ENCODE data around the gene SUGP1. TPM values are rescaled to one million over a fixed set of nuclear protein-coding genes. Genes with fewer than 3 reads are reported as not detected.

SUGP1 gene
- polyA plus RNA-seq, 1 of the 3 experiments (the other 2 are of a cell fraction) = 43.2 TPM

- no peak overlapping the region for H3K9ac ChIP-seq
- DNase-seq = no peak
- H3K27ac ChIP-seq (ENCODE audit: low read depth in 2 of 2, low read length in 1 of 2) = no peak overlapping the region
- no peak overlapping the region for H3K4me2 ChIP-seq
- H3K79me2 ChIP-seq (ENCODE audit: insufficient read depth) = peaks cover 92% of the 10 kb centered on the region
- H3K9me2 ChIP-seq = no peaks in the 10 kb centered on the region
- ChIA-PET POLR2A (no interaction called here), CTCF (interaction anchor here (0.5 to 2.3 kb wide), 3 partner anchors 8 to 1688 kb away, joined by 3 to 13 read pairs (median 3); no protein-coding TSS in a partner anchor)
- no peak overlapping the region for H2AFZ ChIP-seq (ENCODE audit: low read depth)
- H3K27me3 ChIP-seq (ENCODE audit: insufficient read depth) = no peaks in the 10 kb centered on the region
- peaks cover 8% of the 10 kb centered on the region for H3F3A ChIP-seq (replicated peaks; ENCODE audit: insufficient read depth)
- H4K20me1 ChIP-seq (ENCODE audit: insufficient read depth) = peaks cover 15% of the 10 kb centered on the region
- WGBS (ENCODE audit: low lambda C conversion rate) = 97% methylated on average over 7 of the region's 8 CpGs
- H3K4me3 ChIP-seq (ENCODE audit: low read depth in 2 of 2, low read length in 1 of 2) = no peak overlapping the region
- TF ChIP-seq FOXM1 (IDR thresholded peaks at IDR 0.05; ENCODE audit: low read depth) = no peak
- TF ChIP-seq NFIC (IDR thresholded peaks at IDR 0.05; ENCODE audit: borderline replicate concordance) = no peak
- no peak for TF ChIP-seq RAD21 (IDR thresholded peaks at IDR 0.05; ENCODE audit: low read length)
- TF ChIP-seq TAF1 (IDR thresholded peaks at IDR 0.05; ENCODE audit: borderline replicate concordance, low read depth, low read length) = no peak
- TF ChIP-seq NRF1 (IDR thresholded peaks at IDR 0.05; ENCODE audit: low read depth, low read length) = no peak
- no peak for TF ChIP-seq PBX3 (IDR thresholded peaks at IDR 0.05)
- TF ChIP-seq CHD2 (IDR thresholded peaks at IDR 0.05; ENCODE audit: low read length, partially characterized antibody) = no peak
- no peak for TF ChIP-seq EZH2phosphoT487 (IDR thresholded peaks at IDR 0.05; ENCODE audit: borderline replicate concordance, low read depth)
- no peak for TF ChIP-seq USF1 (IDR thresholded peaks at IDR 0.05; ENCODE audit: borderline replicate concordance, low read depth)
- TF ChIP-seq TEAD4 (IDR thresholded peaks at IDR 0.05; ENCODE audit: borderline replicate concordance, insufficient read depth) = no peak
- TF ChIP-seq CTCF (IDR thresholded peaks at IDR 0.05) = no peak
- TF ChIP-seq, protein P1, sequence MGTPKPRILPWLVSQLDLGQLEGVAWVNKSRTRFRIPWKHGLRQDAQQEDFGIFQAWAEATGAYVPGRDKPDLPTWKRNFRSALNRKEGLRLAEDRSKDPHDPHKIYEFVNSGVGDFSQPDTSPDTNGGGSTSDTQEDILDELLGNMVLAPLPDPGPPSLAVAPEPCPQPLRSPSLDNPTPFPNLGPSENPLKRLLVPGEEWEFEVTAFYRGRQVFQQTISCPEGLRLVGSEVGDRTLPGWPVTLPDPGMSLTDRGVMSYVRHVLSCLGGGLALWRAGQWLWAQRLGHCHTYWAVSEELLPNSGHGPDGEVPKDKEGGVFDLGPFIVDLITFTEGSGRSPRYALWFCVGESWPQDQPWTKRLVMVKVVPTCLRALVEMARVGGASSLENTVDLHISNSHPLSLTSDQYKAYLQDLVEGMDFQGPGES (IDR thresholded peaks at IDR 0.05; ENCODE audit: low read depth, low read length) = no peak
- TF ChIP-seq, protein P2, sequence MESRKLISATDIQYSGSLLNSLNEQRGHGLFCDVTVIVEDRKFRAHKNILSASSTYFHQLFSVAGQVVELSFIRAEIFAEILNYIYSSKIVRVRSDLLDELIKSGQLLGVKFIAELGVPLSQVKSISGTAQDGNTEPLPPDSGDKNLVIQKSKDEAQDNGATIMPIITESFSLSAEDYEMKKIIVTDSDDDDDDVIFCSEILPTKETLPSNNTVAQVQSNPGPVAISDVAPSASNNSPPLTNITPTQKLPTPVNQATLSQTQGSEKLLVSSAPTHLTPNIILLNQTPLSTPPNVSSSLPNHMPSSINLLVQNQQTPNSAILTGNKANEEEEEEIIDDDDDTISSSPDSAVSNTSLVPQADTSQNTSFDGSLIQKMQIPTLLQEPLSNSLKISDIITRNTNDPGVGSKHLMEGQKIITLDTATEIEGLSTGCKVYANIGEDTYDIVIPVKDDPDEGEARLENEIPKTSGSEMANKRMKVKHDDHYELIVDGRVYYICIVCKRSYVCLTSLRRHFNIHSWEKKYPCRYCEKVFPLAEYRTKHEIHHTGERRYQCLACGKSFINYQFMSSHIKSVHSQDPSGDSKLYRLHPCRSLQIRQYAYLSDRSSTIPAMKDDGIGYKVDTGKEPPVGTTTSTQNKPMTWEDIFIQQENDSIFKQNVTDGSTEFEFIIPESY (IDR thresholded peaks at IDR 0.05; ENCODE audit: borderline replicate concordance, low read depth) = no peak
- no peak for TF ChIP-seq JUND (IDR thresholded peaks at IDR 0.05)
- no peak for TF ChIP-seq MEF2A (IDR thresholded peaks at IDR 0.05; ENCODE audit: borderline replicate concordance, low read depth)
- no peak for TF ChIP-seq USF2 (IDR thresholded peaks at IDR 0.05; ENCODE audit: borderline replicate concordance, low read depth, low read length)
- peaks cover 26 to 47% of the 10 kb centered on the region in 2 experiments for H3K36me3 ChIP-seq (replicated peaks in 1 of 2; ENCODE audit: control insufficient read depth in 1 of 2, insufficient read depth in 2 of 2, low read length in 1 of 2)
- H3K4me1 ChIP-seq (ENCODE audit: control insufficient read depth in 1 of 2, insufficient read depth in 2 of 2, low read depth in 1 of 2, low read length in 1 of 2) = no peaks in the 10 kb centered on the region
- H3K9me3 ChIP-seq = no peaks in the 10 kb centered on the region
Observed at GRCh38 chr19:19327672-19328071, 7.4 kb upstream of the SUGP1 start.
